Small intestine (tissue), 7 donors: ENCODE results near the gene MBOAT1. TPM values are rescaled to one million over a fixed set of nuclear protein-coding genes. Genes with fewer than 3 reads are reported as not detected.
"Not testable (repeated sequence)": the region's sequence is repeated elsewhere in the genome, so short reads cannot be mapped to it uniquely, and the experiment has no call there.

Source experiments
- DNase-seq, 2 donors: peaks; one replicate each; pipeline versions ENCODE4 v3.0.0 to v3.0.0-alpha.2; 2013
- FAIRE-seq: peaks from 2 replicates; lab custom pipeline; 2012; peaks lifted over from hg19 to GRCh38; lab: Jason Lieb, UNC
- H3K27ac ChIP-seq, 3 donors: one replicate each; pipeline ENCODE4 v1.5.1; 2013; ENCODE audit warnings: low read length in 2 of 3, mild to moderate bottlenecking in 2 of 3, control low read depth in 1 of 3, inconsistent platforms in 1 of 3, low read depth in 1 of 3, moderate library complexity in 1 of 3
- H3K27me3 ChIP-seq, 3 donors: one replicate each; pipeline ENCODE4 v1.6.1; 2013; ENCODE audit warnings: low read length in 3 of 3, inconsistent platforms in 1 of 3; ENCODE audit not compliant: control insufficient read depth in 3 of 3, insufficient read depth in 3 of 3
- H3K36me3 ChIP-seq, 3 donors: one replicate each; pipeline ENCODE4 v1.6.1; 2013; ENCODE audit warnings: low read length in 3 of 3, inconsistent platforms in 1 of 3, low read depth in 1 of 3, mild to moderate bottlenecking in 1 of 3, moderate library complexity in 1 of 3; ENCODE audit not compliant: control insufficient read depth in 3 of 3, insufficient read depth in 2 of 3
- H3K4me1 ChIP-seq, 3 donors: one replicate each; pipeline ENCODE4 v1.6.1; 2013; ENCODE audit warnings: low read length in 2 of 3, inconsistent platforms in 1 of 3, low read depth in 1 of 3, mild to moderate bottlenecking in 1 of 3, moderate library complexity in 1 of 3; ENCODE audit not compliant: control insufficient read depth in 3 of 3, insufficient read depth in 2 of 3
- H3K4me3 ChIP-seq, 3 donors: one replicate each; pipeline ENCODE4 v1.5.1; 2013; ENCODE audit warnings: low read length in 3 of 3, control low read depth in 1 of 3, inconsistent platforms in 1 of 3, low read depth in 1 of 3, mild to moderate bottlenecking in 1 of 3, moderate library complexity in 1 of 3
- H3K9me3 ChIP-seq, 2 donors: one replicate each; pipeline ENCODE4 v1.6.1; 2013; ENCODE audit warnings: low read depth in 1 of 2, low read length in 1 of 2; ENCODE audit not compliant: control insufficient read depth in 2 of 2, insufficient read depth in 1 of 2
- WGBS, 3 donors: extraction: QIAGEN DNeasy Blood & Tissue Kit; methylation state at CpG; one replicate each; pipeline ENCODE4 v1.1.7; 2013; 5-methylcytosine and 5-hydroxymethylcytosine counted together
- polyA plus RNA-seq, 4 donors: library from polyadenylated mRNA; stranded (reverse) in 3 of 4; unstranded in 1 of 4; fragments of 200-250 nt in 3 of 4; fragments of 120-200 nt in 1 of 4; gene quantifications; one replicate each; pipeline versions ENCODE4 v1.2.1 to v1.2.3, GENCODE V29; 2013
- donor health status: healthy with polysubstance abuse.
- donor health status: control.
- donor health status: control.
- donor health status: Bipolar disorder and iron deficiency.
- donor health status: healthy.

The MBOAT1 gene
- polyA plus RNA-seq, 4 donors = 1.1 to 31.1 (median 6.9) TPM

DNA sequence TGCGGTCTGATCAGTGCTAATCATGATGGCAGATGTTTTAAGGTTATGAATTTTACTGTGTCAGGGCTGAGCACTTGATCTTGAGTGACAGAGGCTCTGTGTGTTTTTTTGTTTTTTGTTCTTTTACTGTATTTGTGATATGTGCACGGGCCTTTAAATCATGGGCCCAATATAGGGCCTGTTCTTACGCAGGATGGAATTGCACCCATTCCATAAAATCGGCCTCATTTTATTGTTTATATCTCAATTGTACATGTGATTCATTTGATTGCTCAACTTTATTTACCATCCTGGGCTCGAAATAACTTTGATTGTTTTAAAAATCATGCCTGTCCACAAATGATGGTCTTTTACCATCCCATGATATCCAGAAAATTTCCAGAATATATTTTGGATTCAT is 39.3 kb upstream of the MBOAT1 start:
- 31 to 65% (median 42%) methylated on average over 5 of the region's 5 CpGs for WGBS, 3 donors
- DNase-seq = no peak
- Histone ChIP-seq H3K4me1 (peaks cover 0 to 5% (median 0%) of the 10 kb centered on the region in 3 donors), H3K9me3 (no peaks in the 10 kb centered on the region), H3K36me3 (no peaks in the 10 kb centered on the region), H3K4me3 (no peak overlapping the region), H3K27me3 (no peaks in the 10 kb centered on the region), H3K27ac (no peak overlapping the region)
- no peak for FAIRE-seq

DNA sequence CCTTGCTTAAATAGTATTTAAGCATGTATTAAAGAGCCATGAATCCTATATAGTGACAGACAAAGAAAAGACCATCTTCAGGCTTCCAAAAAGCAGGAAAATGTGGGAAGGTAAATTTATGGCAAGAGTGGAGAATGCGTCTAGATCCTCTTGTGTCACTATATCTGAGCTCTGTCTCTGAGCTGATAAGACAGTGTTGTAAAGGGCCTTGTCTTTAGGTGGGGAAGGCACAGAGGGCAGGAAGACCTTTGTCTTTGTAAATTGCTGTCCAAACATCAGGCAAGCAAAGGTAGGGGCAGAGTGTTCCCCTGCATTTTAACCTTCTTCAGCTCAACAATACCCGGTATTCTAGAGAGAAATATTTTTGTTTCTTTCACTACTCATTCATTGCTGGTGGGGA is 33.9 kb upstream of the MBOAT1 start:
- no peak for FAIRE-seq

GRCh38 chr6:20244807-20245681 is 32.8 kb upstream of the MBOAT1 start:
- peak; percentile 70 to 75 for DNase-seq
- H3K4me3 ChIP-seq, FAIRE-seq, H3K36me3 ChIP-seq, H3K27me3 ChIP-seq: not testable (repeated sequence)
- Histone ChIP-seq H3K4me1 (peaks cover 0 to 22% (median 2%) of the 10 kb centered on the region in 3 donors), H3K27ac (peak overlapping the region in 2 of 3 donors; percentile 11 to 88), H3K9me3 (peaks cover 0 to 16% of the 10 kb centered on the region in 2 donors)
- WGBS, 3 donors = 70 to 86% (median 77%) methylated on average over 21 to 29 of the region's 29 CpGs

More for the DNA sequence above, 33.9 kb upstream of the MBOAT1 start:
- peak; percentile 27 to 52 for DNase-seq
- no peak overlapping the region for H3K4me3 ChIP-seq
- H3K36me3 ChIP-seq = no peaks in the 10 kb centered on the region
- no peaks in the 10 kb centered on the region for H3K27me3 ChIP-seq
- H3K9me3 ChIP-seq = peaks cover 0 to 16% of the 10 kb centered on the region in 2 donors
- peaks cover 0 to 22% (median 2%) of the 10 kb centered on the region in 3 donors for H3K4me1 ChIP-seq
- WGBS, 3 donors = 14 to 36% (median 33%) methylated on average over 2 of the region's 2 CpGs
- H3K27ac ChIP-seq = peak overlapping the region in 1 of 3 donors; percentile 88

DNA sequence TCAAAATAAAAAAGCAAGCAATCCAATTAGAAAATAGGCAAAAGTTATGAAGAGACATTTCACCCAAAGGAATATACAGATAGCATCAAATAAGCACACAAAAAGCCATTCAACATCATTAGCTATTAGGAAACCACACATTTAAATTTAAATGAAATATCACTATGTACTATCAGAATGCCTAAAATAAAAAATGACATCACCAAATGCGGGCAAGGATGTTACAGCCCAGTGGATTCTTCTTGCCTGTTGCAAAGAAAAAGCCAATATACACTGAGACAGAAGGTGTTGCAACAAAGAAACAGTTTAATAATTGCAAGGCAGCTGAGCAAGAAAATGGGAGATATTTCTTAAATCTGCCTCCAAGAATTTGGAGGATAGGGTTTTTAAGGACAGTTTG is 31.0 kb upstream of the MBOAT1 start:
- Histone ChIP-seq H3K4me3 (no peak overlapping the region), H3K27ac (no peak overlapping the region), H3K9me3 (peaks cover 0 to 16% of the 10 kb centered on the region in 2 donors), H3K4me1 (peaks cover 0 to 25% (median 2%) of the 10 kb centered on the region in 3 donors), H3K36me3 (no peaks in the 10 kb centered on the region), H3K27me3 (no peaks in the 10 kb centered on the region)
- WGBS, 3 donors = 95 to 100% (median 100%) methylated on average over 1 of the region's 1 CpG
- FAIRE-seq = no peak
- DNase-seq = no peak

DNA sequence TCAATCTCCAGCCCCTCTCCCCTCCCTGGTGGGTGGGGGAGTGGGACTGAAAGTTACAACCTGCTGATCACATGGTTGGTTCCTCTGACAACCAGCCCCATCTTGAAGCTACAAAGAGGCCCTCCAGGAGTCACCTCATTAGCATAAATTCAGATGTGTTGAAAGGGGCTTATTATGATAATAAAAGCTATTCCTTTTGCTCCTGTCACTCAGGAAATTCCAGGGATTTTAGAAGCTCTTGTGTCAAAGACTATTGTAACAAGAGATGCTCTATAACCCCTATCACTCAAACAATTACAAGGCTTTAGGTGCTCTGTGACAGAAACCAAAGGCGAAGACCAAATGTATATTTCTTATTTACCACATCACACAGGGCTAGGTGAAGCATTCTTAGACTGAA is 30.1 kb upstream of the MBOAT1 start:
- no peak for FAIRE-seq
- no peak overlapping the region for H3K27ac ChIP-seq
- no peaks in the 10 kb centered on the region for H3K27me3 ChIP-seq
- peaks cover 0 to 32% (median 3%) of the 10 kb centered on the region in 3 donors for H3K4me1 ChIP-seq
- 93 to 97% (median 97%) methylated on average over 1 of the region's 1 CpG for WGBS, 3 donors
- H3K9me3 ChIP-seq = peaks cover 0 to 16% of the 10 kb centered on the region in 2 donors
- no peaks in the 10 kb centered on the region for H3K36me3 ChIP-seq
- H3K4me3 ChIP-seq = no peak overlapping the region
- no peak for DNase-seq

DNA sequence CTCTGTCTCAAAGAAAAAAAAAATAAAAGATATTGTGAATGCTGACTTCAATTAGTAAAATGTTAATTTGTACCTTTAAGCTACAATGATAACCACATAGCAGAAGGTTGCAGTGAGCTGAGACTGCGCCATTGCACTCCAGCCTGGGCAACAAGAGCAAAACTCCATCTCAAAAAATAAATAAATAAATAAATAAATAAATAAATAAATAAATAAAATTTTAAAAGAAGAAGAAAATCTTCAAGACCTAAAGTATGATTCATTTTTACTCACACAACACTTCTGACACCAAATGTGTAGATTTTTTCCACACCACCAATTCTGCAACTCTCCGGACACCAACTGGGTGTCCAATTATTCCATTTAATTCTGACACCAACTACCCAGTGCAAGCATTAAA is 28.8 kb upstream of the MBOAT1 start:
- Histone ChIP-seq H3K36me3 (no peaks in the 10 kb centered on the region), H3K4me3 (no peak overlapping the region), H3K9me3 (peaks cover 0 to 16% of the 10 kb centered on the region in 2 donors), H3K4me1 (peaks cover 0 to 32% (median 2%) of the 10 kb centered on the region in 3 donors), H3K27ac (no peak overlapping the region), H3K27me3 (no peaks in the 10 kb centered on the region)
- no peak for DNase-seq
- WGBS, 3 donors = 96 to 98% (median 96%) methylated on average over 2 of the region's 2 CpGs
- no peak for FAIRE-seq

DNA sequence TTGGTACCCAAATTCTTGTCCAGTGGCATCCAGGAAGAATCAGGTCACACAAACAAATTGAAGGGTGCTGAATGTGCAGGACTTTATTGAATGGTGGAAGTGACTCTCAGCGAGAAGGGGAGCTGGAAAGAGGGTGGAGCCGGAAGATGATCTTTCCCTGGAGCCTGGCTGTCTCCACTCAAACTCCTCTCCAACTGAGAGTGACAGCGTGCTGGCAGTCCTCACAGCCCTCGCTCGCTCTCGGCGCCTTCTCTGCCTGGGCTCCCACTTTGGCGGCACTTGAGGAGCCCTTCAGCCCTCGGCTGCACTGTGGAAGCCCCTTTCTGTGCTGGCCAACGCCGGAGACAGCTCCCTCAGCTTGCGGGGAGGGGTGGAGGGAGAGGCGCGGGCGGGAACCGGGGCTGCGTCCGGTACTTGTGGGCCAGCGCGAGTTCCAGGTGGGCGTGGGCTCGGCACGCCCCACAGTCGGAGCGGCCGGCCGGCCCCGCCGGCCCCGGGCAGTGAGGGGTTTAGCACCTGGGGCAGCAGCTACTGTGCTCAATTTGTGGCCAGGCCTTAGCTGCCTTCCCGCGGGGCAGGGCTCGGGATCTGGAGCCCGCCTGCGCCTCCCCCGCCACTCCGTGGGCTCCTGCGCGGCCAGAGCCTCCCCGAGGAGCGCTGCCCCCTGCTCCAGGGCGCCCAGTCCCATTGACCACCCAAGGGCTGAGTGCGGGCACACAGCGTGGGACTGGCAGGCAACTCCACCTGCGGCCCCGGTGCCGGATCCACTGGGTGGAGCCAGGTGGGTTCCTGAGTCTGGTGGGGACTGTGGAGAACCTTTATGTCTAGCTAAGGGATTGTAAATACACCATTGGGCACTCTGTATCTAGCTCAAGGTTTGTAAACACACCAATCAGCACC is 26.7 kb upstream of the MBOAT1 start:
- H3K4me1 ChIP-seq = peaks cover 0 to 20% (median 2%) of the 10 kb centered on the region in 3 donors
- no peak overlapping the region for H3K4me3 ChIP-seq
- H3K27me3 ChIP-seq = no peaks in the 10 kb centered on the region
- DNase-seq (no peak), FAIRE-seq (no peak)
- 91 to 97% (median 96%) methylated on average over 40 to 47 of the region's 47 CpGs for WGBS, 3 donors
- peaks cover 0 to 11% of the 10 kb centered on the region in 2 donors for H3K9me3 ChIP-seq
- no peaks in the 10 kb centered on the region for H3K36me3 ChIP-seq
- H3K27ac ChIP-seq = no peak overlapping the region
